Cardiac muscle cell (in vitro differentiated cells and primary cell): ENCODE data around the gene TATDN3. TPM values are rescaled to one million over a fixed set of nuclear protein-coding genes. Genes with fewer than 3 reads are reported as not detected.
A peak's percentile ranks its signal among the peaks of the same experiment; 100 is the strongest.
"Not testable (repeated sequence)": the region's sequence is repeated elsewhere in the genome, so short reads cannot be mapped to it uniquely, and the experiment has no call there.

Experiments used
- DNase-seq, 2 donors: peaks; one replicate each; pipeline versions ENCODE4 v3.0.0 to v3.0.0-alpha.2; 2010 to 2017; ENCODE audit warnings: low read depth in 1 of 2, low spot score in 1 of 2
- H3K27ac ChIP-seq: fragments of 200-600 bp; sonication (generic); 2 replicates; pipeline ENCODE4 v1.5.1; 2016
- H3K27me3 ChIP-seq: fragments of 200-600 bp; sonication (generic); 2 replicates; pipeline ENCODE4 v1.6.0; 2016; ENCODE audit warnings: control low read depth
- H3K36me3 ChIP-seq: fragments of 200-600 bp; sonication (generic); 2 replicates; pipeline ENCODE4 v1.5.1; 2016; ENCODE audit warnings: control low read depth
- H3K4me1 ChIP-seq: fragments of 200-600 bp; sonication (generic); 2 replicates; pipeline ENCODE4 v1.8.1; 2017; ENCODE audit warnings: low read depth, mild to moderate bottlenecking, mixed run types
- H3K4me3 ChIP-seq: fragments of 200-600 bp; sonication (generic); 2 replicates; pipeline ENCODE4 v1.5.1; 2016; ENCODE audit warnings: mild to moderate bottlenecking
- H3K9me3 ChIP-seq: fragments of 200-600 bp; sonication (generic); 2 replicates; pipeline ENCODE4 v1.5.1; 2017; ENCODE audit warnings: low read depth, mild to moderate bottlenecking, control low read depth
- CTCF ChIP-seq: IDR thresholded peaks from 2 replicates; pipeline ENCODE4 v1.5.1; 2012; ENCODE audit warnings: low read depth, mild to moderate bottlenecking, low read length
- polyA plus RNA-seq: library from polyadenylated mRNA; unstranded; fragments of >200 nt; fragmentation: Nextera tagmentation; extraction: Ambion mirVana; gene quantifications from 2 replicates; pipeline ENCODE4 v1.2.1, GENCODE V29; 2016
- total RNA-seq: library from RNA; depleted of rRNA; stranded (reverse); fragments of >200 nt; gene quantifications from 2 replicates; pipeline ENCODE4 v1.2.3, GENCODE V29; 2016

The TATDN3 gene
- total and polyA plus RNA-seq, 2 experiments from 2014 or later: 18.5 to 26.4 TPM

- Histone ChIP-seq H3K27me3 (no peaks in the 10 kb centered on the region), H3K4me3 (no peak overlapping the region), H3K27ac (no peak overlapping the region), H3K9me3 (no peaks in the 10 kb centered on the region), H3K36me3 (peaks cover 16% of the 10 kb centered on the region), H3K4me1 (no peaks in the 10 kb centered on the region)
- TF ChIP-seq CTCF: no peak
- no peak for DNase-seq
Measured at GRCh38 chr1:212777151-212777550, 14.5 kb upstream of the TATDN3 start.

- H3K4me3 ChIP-seq, H3K9me3 ChIP-seq, H3K4me1 ChIP-seq, H3K27me3 ChIP-seq, H3K27ac ChIP-seq, DNase-seq: not testable (repeated sequence)
- H3K36me3 ChIP-seq: peaks cover 25% of the 10 kb centered on the region
Measured at GRCh38 chr1:212779086-212779485, 12.6 kb upstream of the TATDN3 start.

GRCh38 chr1:212780759-212781158, 10.9 kb upstream of the TATDN3 start:
- TF ChIP-seq CTCF: no peak
- H3K27ac ChIP-seq: no peak overlapping the region

DNA sequence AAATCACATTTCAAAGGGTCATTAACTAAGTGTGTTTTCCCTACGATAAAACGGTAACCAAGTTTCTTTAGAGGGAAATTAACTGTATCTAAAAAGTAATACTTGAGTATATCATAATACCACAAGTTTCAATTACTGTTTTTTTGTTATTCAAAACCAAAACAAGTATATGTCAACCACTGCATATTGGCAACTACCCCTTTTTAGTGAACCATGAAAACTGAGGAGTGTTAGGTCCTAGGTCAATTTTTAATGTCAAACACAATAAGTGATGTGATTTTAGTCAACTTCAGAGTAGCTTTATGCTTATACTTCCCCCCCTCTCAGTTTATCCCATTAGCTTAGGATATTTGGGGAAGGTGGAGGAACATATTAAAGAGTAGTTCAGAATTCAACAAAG, 10.5 kb upstream of the TATDN3 start:
- no peak overlapping the region for H3K27ac ChIP-seq
- TF ChIP-seq CTCF: no peak
- DNase-seq: no peak
- no peaks in the 10 kb centered on the region for H3K27me3 ChIP-seq
- H3K4me3 ChIP-seq: no peak overlapping the region
- H3K9me3 ChIP-seq: no peaks in the 10 kb centered on the region
- H3K36me3 ChIP-seq: peaks cover 36% of the 10 kb centered on the region
- no peaks in the 10 kb centered on the region for H3K4me1 ChIP-seq

More at GRCh38 chr1:212780759-212781158, 10.9 kb upstream of the TATDN3 start:
- no peaks in the 10 kb centered on the region for H3K9me3 ChIP-seq
- H3K4me3 ChIP-seq: no peak overlapping the region
- no peak for DNase-seq
- H3K36me3 ChIP-seq: peaks cover 33% of the 10 kb centered on the region
- H3K4me1 ChIP-seq: no peaks in the 10 kb centered on the region
- no peaks in the 10 kb centered on the region for H3K27me3 ChIP-seq

DNA sequence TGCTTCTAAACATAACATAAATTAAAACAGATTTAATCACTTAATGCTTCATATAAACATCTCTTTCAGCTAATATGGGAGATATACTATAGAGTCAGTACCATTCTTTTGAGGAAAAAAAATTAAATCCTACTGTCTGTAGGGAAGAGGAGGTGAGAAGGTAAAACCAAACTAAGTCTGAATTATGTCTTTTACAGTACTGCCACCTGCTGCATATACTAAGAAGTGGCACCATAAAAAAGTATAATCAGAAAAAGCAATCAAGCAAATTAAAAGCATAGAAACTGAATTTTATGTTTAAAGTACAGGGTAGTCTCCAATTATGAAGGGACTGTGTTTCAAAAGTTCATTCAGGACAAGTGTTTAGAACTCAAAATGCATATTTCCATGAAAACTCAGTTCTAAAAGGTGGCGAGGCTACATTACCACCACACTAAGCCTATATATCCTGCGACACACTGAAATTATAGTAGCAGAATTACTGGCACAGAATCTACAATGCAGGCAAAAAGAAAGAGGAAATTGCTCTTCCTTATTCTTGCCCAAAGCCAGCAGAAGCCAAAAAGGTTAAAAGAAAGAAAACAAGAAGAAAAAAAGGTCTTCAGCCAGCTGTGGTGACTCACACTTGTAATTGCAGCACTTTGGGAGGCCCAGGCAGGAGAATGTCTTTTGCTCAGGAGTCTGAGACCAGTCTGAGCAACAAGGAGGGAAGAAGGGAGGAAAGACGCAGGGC, 9.1 kb upstream of the TATDN3 start:
- Histone ChIP-seq H3K36me3 (peaks cover 41% of the 10 kb centered on the region), H3K4me1 (no peaks in the 10 kb centered on the region), H3K4me3 (no peak overlapping the region), H3K27ac (no peak overlapping the region), H3K27me3 (no peaks in the 10 kb centered on the region), H3K9me3 (no peaks in the 10 kb centered on the region)
- peak; percentile 63 for TF ChIP-seq CTCF
- DNase-seq: peak in 1 of 2 donors; percentile 52

GRCh38 chr1:212783976-212784375, 7.7 kb upstream of the TATDN3 start:
- Histone ChIP-seq H3K9me3 (no peaks in the 10 kb centered on the region), H3K4me3 (no peak overlapping the region), H3K36me3 (peaks cover 41% of the 10 kb centered on the region), H3K4me1 (no peaks in the 10 kb centered on the region), H3K27me3 (no peaks in the 10 kb centered on the region), H3K27ac (no peak overlapping the region)
- no peak for DNase-seq
- no peak for TF ChIP-seq CTCF
